GM10266 (cell line): ENCODE measurements around the gene TBX19.

ENCODE experiments used
- DNase-seq: peaks from one replicate; pipeline ENCODE4 v3.0.0; 2012; ENCODE audit errors: extremely low spot score
- TF ChIP-seq, protein P1 (sequence below): IDR thresholded peaks from 2 replicates; pipeline ENCODE4 v1.5.1; 2012; ENCODE audit warnings: mild to moderate bottlenecking, low read depth; ENCODE audit not compliant: control insufficient read depth, insufficient read depth; ENCODE audit errors: missing control alignments

The TBX19 gene

DNA sequence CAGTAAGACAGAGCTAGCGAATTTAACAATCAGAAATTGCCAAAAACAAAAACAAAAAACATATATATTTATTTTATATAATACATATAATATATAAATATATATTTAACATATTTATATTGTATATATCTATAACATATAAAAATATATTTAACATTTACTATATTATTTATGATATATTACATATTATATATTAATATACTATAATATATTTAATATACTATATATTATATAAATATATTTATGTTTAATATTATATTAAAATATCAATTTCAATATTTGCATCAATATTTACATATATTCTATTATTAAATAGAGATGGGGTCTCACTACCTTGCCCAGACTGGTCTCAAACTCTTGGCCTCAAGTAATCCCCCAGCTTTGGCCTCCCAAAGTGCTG is 50.9 kb downstream of the TBX19 start:
- no peak for DNase-seq
- TF ChIP-seq, protein P1, sequence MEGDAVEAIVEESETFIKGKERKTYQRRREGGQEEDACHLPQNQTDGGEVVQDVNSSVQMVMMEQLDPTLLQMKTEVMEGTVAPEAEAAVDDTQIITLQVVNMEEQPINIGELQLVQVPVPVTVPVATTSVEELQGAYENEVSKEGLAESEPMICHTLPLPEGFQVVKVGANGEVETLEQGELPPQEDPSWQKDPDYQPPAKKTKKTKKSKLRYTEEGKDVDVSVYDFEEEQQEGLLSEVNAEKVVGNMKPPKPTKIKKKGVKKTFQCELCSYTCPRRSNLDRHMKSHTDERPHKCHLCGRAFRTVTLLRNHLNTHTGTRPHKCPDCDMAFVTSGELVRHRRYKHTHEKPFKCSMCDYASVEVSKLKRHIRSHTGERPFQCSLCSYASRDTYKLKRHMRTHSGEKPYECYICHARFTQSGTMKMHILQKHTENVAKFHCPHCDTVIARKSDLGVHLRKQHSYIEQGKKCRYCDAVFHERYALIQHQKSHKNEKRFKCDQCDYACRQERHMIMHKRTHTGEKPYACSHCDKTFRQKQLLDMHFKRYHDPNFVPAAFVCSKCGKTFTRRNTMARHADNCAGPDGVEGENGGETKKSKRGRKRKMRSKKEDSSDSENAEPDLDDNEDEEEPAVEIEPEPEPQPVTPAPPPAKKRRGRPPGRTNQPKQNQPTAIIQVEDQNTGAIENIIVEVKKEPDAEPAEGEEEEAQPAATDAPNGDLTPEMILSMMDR = no peak

DNA sequence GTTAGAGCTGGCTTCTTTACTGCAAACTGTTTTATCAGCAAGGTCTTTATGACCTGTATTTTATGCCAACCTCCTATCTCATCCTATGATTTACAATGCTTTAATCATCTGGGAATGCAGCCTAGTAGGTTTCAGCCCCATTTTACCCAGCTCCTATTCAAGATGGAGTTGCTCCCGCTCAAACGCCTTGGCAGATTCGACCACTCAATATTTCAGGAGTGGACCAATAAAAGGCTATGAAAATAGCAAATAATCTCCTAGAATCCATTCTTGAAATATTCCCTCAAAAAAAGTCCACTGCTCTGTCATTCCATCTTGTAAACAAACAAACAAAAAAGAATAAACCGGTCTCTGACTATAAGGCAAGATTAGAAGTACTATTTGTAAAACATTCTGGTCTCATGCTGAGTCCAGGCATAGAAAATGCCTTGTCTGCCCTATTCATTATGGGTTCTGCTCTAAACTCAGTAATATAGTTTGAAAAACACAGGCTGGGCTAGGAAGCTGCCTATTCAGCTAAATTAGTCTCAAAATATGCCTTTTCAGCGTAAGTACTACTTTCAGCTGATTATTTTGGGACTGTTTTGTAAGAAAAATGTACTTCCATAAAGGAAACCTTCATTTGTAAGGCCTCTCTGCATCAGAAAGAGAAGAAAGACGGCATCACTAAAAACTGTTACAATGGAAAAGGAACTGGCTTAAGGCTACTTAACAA is 53.0 kb downstream of the TBX19 start:
- TF ChIP-seq, protein P1 = no peak
- DNase-seq = no peak

DNA sequence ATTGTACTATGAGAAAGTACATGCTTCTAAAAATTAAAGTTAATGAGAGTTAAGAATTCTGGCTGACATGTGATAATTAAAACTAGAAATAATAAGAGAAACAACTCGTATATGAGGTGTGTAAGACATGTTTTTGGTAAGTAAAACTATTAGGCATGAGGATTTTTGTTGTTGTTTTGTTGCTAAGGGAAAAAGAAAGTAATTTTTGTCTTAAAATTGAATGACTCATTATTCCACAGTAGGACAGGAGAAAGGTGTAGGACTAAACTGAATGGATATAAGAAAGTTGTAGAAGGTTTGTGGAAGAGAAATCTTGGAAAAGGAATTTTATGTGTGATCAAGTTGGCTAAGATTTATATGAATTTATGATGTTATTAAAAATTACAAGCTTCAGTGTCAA is 54.8 kb downstream of the TBX19 start:
- TF ChIP-seq, protein P1 = no peak

DNA sequence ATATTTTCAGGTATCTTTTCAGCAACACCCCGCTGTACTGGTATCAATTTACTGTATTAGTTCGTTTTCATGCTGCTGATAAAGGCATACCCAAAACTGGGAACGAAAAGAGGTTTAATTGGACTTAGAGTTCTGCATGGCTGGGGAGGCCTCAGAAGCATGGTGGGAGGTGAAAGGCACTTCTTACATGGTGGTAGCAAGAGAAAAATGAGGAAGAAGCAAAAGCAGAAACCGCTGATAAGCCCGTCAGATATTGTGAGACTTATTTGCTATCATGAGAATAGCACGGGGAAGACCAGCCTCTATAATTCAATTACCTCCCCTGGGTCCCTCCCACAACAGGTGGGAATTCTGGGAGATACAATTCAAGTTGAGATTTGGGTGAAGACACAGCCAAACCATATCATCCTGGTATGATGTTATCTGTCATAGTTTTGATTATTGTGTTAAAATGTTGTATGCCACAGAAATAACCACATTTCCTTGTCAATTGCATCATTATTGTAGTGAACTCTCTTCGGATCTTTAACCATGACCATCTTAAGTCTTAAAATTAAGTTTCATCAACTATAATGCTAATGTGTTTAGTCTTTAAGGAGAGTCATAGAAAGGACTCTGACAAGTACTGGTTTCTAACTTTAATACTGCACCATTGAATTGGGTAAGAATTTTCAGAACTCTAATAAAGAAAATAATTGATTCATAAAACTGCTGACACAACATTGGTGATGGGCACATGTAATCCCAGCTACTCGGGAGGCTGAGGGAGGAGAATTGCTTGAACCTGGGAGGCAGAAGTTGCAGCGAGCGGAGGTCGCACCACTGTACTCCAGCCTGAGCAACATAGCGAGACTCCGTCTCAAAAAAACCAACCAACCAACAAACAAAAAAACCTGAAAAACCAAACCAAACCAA is 58.2 kb downstream of the TBX19 start:
- TF ChIP-seq, protein P1 = no peak
- no peak for DNase-seq

More for the DNA sequence above, 54.8 kb downstream of the TBX19 start:
- DNase-seq = no peak

DNA sequence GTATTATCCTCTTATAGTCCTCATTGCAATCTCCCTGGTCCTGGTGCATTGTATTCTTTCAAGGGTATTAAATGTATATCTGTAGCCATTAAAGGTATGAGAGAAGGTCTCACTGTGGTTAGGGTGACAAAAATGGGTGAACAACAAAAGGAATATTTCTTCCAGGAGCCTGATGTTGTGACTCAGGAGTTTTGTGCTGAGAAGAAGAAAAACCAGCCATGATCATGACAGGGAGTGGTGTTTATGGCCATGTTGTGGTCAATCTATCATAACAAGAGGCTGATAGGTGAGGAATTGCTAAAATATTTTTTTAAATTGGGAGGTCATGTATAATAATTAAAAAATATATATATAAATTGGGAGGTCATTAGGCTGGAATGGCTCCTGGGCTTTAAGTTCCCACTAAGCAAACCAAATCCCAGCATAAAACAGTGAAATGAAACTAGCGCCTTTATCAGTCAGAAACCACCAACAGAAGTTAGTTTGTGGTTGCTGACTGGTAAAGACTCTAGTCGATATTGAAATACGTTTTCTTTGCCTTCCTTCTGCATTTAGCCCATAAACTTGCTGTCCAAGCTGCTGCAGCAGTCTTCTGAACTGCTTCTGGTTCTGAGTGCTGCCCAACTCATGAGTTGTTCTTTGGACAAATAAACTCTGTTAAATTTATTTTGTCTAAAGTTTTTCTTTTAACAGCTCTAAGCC is 60.3 kb downstream of the TBX19 start:
- DNase-seq = no peak
- TF ChIP-seq, protein P1 = no peak

DNA sequence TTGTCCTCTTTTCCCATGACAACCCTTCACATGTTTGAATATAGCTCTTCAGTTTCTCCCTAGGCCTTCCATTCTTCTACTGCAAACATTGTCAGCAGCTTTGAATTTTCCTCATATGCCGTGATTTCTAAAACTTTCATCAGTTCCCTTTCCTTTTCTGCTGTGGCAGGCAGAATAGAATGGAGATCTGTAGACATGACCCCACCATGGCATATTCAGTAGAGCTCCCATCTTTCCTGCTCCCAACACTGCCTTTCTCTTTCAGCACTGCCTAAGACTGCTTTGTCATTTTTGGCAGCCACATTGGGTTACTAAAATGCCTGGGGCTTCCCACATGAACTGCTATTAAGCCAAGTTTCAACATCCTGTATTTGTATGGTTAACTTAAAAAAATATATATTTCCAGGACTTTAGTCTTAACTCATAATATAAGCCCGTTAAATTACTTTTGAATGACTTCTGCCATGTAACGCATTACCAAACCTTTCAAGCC is 60.9 kb downstream of the TBX19 start:
- no peak for DNase-seq
- TF ChIP-seq, protein P1 = no peak
